Panc1 (cell line): Measurements from ENCODE around the gene SLC7A14. TPM values are rescaled to one million over a fixed set of nuclear protein-coding genes. Genes with fewer than 3 reads are reported as not detected.

Experiments
- ATAC-seq: fragments of 200-7000 bp; cut with Tn5 transposase; 2 replicates; pipeline ENCODE4 v1.9.1; 2020; ENCODE audit warnings: mild to moderate bottlenecking, moderate library complexity
- BruUV-seq: library from RNA; stranded (reverse); fragments of 400-500 nt; replicated peaks from 2 replicates; lab custom pipeline; 2021; lab: Mats Ljungman, UMichigan
- CTCF ChIA-PET: fragments of 300-600 bp; sonication (Branson Sonifier 250); formaldehyde crosslinking; loops from one replicate; lab custom pipeline; 2022; ENCODE audit warnings: antibody characterized with exemption; lab: Charles Lee
- POLR2A ChIA-PET: fragments of 300-600 bp; sonication (Branson Sonifier 250); formaldehyde crosslinking; loops from one replicate; lab custom pipeline; 2022; ENCODE audit warnings: antibody characterized with exemption; lab: Charles Lee
- DNase-seq: peaks from one replicate; pipeline ENCODE4 v3.0.0-alpha.2; 2010; ENCODE audit warnings: low read depth, low spot score
- H3K27ac ChIP-seq: 2 replicates; pipeline ENCODE4 v1.5.1; 2011; ENCODE audit warnings: mild to moderate bottlenecking, low read length, inconsistent platforms
- H3K27me3 ChIP-seq: fragments of 200-500 bp; sonication (Bioruptor generic); 2 replicates; pipeline ENCODE4 v1.6.0; 2014; ENCODE audit warnings: low read length, inconsistent platforms; ENCODE audit not compliant: control insufficient read depth, insufficient read depth
- H3K36me3 ChIP-seq: fragments of 200-500 bp; sonication (Bioruptor generic); 2 replicates; pipeline ENCODE4 v1.5.1; 2014; ENCODE audit warnings: inconsistent platforms, mild to moderate bottlenecking, low read length, moderate library complexity; ENCODE audit not compliant: control insufficient read depth, insufficient read depth
- H3K4me1 ChIP-seq: 2 replicates; pipeline ENCODE4 v1.5.1; 2011; ENCODE audit warnings: inconsistent platforms, mild to moderate bottlenecking, low read length, moderate library complexity; ENCODE audit not compliant: control insufficient read depth, insufficient read depth
- H3K4me3 ChIP-seq, 2 experiments: 2 replicates each; pipeline ENCODE4 v1.5.1; 2011 to 2012; ENCODE audit warnings: low read depth in 2 of 2, low read length in 2 of 2, mild to moderate bottlenecking in 2 of 2, inconsistent platforms in 1 of 2, moderate library complexity in 1 of 2
- H3K9me3 ChIP-seq: fragments of 200-500 bp; sonication (Bioruptor generic); 2 replicates; pipeline ENCODE4 v1.5.1; 2014; ENCODE audit warnings: low read depth, mild to moderate bottlenecking, inconsistent platforms, low read length, moderate library complexity; ENCODE audit not compliant: control insufficient read depth, insufficient read depth
- POLR2AphosphoS5 ChIP-seq: IDR thresholded peaks from 2 replicates; pipeline ENCODE4 v1.6.1; 2012; ENCODE audit warnings: mild to moderate bottlenecking, low read depth, low read length, moderate library complexity
- REST ChIP-seq, 2 experiments: IDR thresholded peaks; 2 replicates each; pipeline ENCODE4 v1.6.1; 2011 to 2012; ENCODE audit warnings: low read depth in 2 of 2, control low read depth in 1 of 2, low read length in 1 of 2, mild to moderate bottlenecking in 1 of 2, moderate library complexity in 1 of 2; ENCODE audit not compliant: insufficient read depth in 1 of 2
- SIN3A ChIP-seq: IDR thresholded peaks from 2 replicates; pipeline ENCODE4 v1.6.1; 2012; ENCODE audit warnings: low read depth, mild to moderate bottlenecking, low read length, moderate library complexity, borderline replicate concordance; ENCODE audit not compliant: insufficient read depth
- TCF7L2 ChIP-seq: IDR thresholded peaks from 2 replicates; pipeline ENCODE4 v1.6.1; 2011; ENCODE audit warnings: mild to moderate bottlenecking, low read depth, low read length, inconsistent platforms
- in situ Hi-C: cut with HindIII; loops from 2 replicates; pipeline ENCODE4 v1.10.0; 2016; ENCODE audit warnings: low sequenced_read_pairs, low pct_unique_long_range_greater_than_20kb
- intact Hi-C: fragments of 100-400 bp; cut with micrococcal nuclease; formaldehyde crosslinking; loops from one replicate; pipeline ENCODE4 v1.10.0; 2022; ENCODE audit not compliant: unreplicated experiment
- microRNA-seq: library from miRNA; unstranded; fragments of <30 nt; microRNA quantifications from one replicate; pipeline ENCODE4 v1.1.0, GENCODE V29; 2020; ENCODE audit not compliant: unreplicated experiment
- total RNA-seq: library from RNA; stranded (reverse); gene quantifications from one replicate; pipeline ENCODE4 v1.2.1, GENCODE V29; 2021; ENCODE audit not compliant: unreplicated experiment
- TF ChIP-seq, protein P1 (sequence below): fragments of 450-650 bp; IDR thresholded peaks from 2 replicates; pipeline ENCODE4 v1.5.1; 2017; ENCODE audit warnings: mild to moderate bottlenecking

The SLC7A14 gene
- total RNA-seq, 1 experiment from 2014 or later, result not detected

DNA sequence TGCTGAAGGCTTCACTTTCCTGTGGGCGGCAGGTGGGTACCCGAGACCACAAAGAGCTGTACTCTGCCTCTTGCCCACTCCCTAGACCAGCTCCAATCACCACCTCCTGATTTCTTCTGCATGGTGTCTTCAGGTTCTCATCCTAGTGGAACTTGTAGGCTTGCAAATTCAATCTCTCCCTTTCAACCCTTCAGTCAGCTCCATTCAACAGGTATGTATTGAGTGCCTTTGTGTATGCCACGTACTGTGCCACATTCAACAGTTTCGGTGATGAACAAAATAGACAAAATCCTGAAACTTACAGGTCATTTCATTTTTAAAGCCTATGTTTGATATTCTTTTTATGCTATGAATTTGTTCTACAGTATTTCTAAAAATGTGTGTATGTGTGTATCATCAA is 172.6 kb downstream of the SLC7A14 start:
- POLR2A ChIA-PET, result no interaction called here
- no peak for ATAC-seq
- Histone ChIP-seq H3K4me1 (no peaks in the 10 kb centered on the region), H3K27ac (no peak overlapping the region), H3K9me3 (no peaks in the 10 kb centered on the region), H3K36me3 (no peaks in the 10 kb centered on the region), H3K4me3 (no peak overlapping the region), H3K27me3 (no peaks in the 10 kb centered on the region)
- CTCF ChIA-PET, result interaction anchor here (0.5 to 2.3 kb wide), 10 partner anchors 19 to 461 kb away, joined by 3 to 52 read pairs (median 4); no protein-coding TSS in a partner anchor
- DNase-seq, result no peak
- in situ Hi-C loops (no loop called here), intact Hi-C loops (loop anchor here (5.0 kb wide), 1 partner anchor 279 kb away; no protein-coding TSS in a partner anchor)
- TF ChIP-seq SIN3A (no peak), REST (IDR thresholded peaks at IDR 0.05; ENCODE audit: insufficient read depth in 1 of 2, low read depth in 2 of 2, low read length in 1 of 2) (no peak), TCF7L2 (no peak), POLR2AphosphoS5 (no peak)
- TF ChIP-seq, protein P1, sequence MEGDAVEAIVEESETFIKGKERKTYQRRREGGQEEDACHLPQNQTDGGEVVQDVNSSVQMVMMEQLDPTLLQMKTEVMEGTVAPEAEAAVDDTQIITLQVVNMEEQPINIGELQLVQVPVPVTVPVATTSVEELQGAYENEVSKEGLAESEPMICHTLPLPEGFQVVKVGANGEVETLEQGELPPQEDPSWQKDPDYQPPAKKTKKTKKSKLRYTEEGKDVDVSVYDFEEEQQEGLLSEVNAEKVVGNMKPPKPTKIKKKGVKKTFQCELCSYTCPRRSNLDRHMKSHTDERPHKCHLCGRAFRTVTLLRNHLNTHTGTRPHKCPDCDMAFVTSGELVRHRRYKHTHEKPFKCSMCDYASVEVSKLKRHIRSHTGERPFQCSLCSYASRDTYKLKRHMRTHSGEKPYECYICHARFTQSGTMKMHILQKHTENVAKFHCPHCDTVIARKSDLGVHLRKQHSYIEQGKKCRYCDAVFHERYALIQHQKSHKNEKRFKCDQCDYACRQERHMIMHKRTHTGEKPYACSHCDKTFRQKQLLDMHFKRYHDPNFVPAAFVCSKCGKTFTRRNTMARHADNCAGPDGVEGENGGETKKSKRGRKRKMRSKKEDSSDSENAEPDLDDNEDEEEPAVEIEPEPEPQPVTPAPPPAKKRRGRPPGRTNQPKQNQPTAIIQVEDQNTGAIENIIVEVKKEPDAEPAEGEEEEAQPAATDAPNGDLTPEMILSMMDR, result no peak
- BruUV-seq, result no TSS peak

- H3K4me1 ChIP-seq, result no peaks in the 10 kb centered on the region
- no TSS peak for BruUV-seq
- H3K4me3 ChIP-seq, result no peak overlapping the region
- H3K36me3 ChIP-seq, result no peaks in the 10 kb centered on the region
- intact Hi-C loops, result loop anchor here (2.0 to 5.0 kb wide), 2 partner anchors 100 to 282 kb away; no protein-coding TSS in a partner anchor
- ChIA-PET CTCF (interaction anchor here (0.6 to 1.2 kb wide), 7 partner anchors 13 to 401 kb away, joined by 3 to 11 read pairs (median 6); no protein-coding TSS in a partner anchor), POLR2A (no interaction called here)
- peak; percentile 15 for DNase-seq
- in situ Hi-C loops, result no loop called here
- H3K27me3 ChIP-seq, result no peaks in the 10 kb centered on the region
- H3K9me3 ChIP-seq, result no peaks in the 10 kb centered on the region
- no peak for ATAC-seq
- TF ChIP-seq, protein P1, result peak; percentile 74; the same call in 1 of the 2 replicates
- no peak for TF ChIP-seq POLR2AphosphoS5
- no peak overlapping the region for H3K27ac ChIP-seq
Observed at GRCh38 chr3:170410428-170411029, 175.3 kb downstream of the SLC7A14 start.

Small RNA genes within 50 kb of the gene (microRNA-seq; reads per million reads assigned to microRNA genes)
- not detected for gene MIR6828

Other genes with a start within 250 kb of the SLC7A14 start
- gene SKIL, start 228.4 kb downstream of the SLC7A14 start, total RNA-seq, result 94.2 TPM
- gene CLDN11, start 167.2 kb downstream of the SLC7A14 start, total RNA-seq, result 1.9 TPM